HL-60 (cell line): ENCODE results near the gene STRA8.

Experiments used
- DNase-seq, 2 experiments: peaks; one replicate each; pipeline ENCODE4 v3.0.0-alpha.2; 2010 to 2020; ENCODE audit warnings: low read depth in 1 of 2, low spot score in 1 of 2
- H3K27ac ChIP-seq: fragments of 250-450 bp; sonication (Bioruptor Pico); replicated peaks from 2 replicates; pipeline ENCODE4 v1.5.1; 2020; ENCODE audit warnings: mild to moderate bottlenecking, moderate library complexity
- H3K27me3 ChIP-seq: fragments of 250-450 bp; sonication (Bioruptor Pico); 2 replicates; pipeline ENCODE4 v1.5.1; 2021; ENCODE audit warnings: mild to moderate bottlenecking, moderate library complexity; ENCODE audit not compliant: insufficient read depth, poor library complexity, severe bottlenecking
- H3K4me3 ChIP-seq: replicated peaks from 2 replicates; pipeline ENCODE4 v1.5.1; 2011; ENCODE audit warnings: mild to moderate bottlenecking, control low read depth, low read length; ENCODE audit not compliant: insufficient read depth
- CTCF ChIP-seq: IDR thresholded peaks from one replicate; pipeline ENCODE4 v1.5.1; 2011; ENCODE audit warnings: low read length, control low read depth, inconsistent platforms; ENCODE audit not compliant: insufficient read depth
- GABPA ChIP-seq: IDR thresholded peaks from 2 replicates; pipeline ENCODE4 v1.6.1; 2012; ENCODE audit warnings: low read depth
- POLR2AphosphoS5 ChIP-seq: IDR thresholded peaks from 2 replicates; pipeline ENCODE4 v1.6.1; 2012; ENCODE audit warnings: low read depth
- REST ChIP-seq: IDR thresholded peaks from 2 replicates; pipeline ENCODE4 v1.6.1; 2012; ENCODE audit warnings: low read depth; ENCODE audit not compliant: insufficient replicate concordance
- SPI1 ChIP-seq: IDR thresholded peaks from 2 replicates; pipeline ENCODE4 v1.6.1; 2012; ENCODE audit warnings: low read depth, mild to moderate bottlenecking, borderline replicate concordance

The STRA8 gene

GRCh38 chr7:135253851-135254771 is 20.5 kb downstream of the STRA8 start:
- Histone ChIP-seq H3K4me3 (no peak overlapping the region), H3K27ac (0 out of 2 replicates have a peak overlapping the region, but pooled peaks have one; percentile 2), H3K27me3 (no peaks in the 10 kb centered on the region)
- TF ChIP-seq SPI1 (peak; percentile 97), POLR2AphosphoS5 (peak; percentile 24; the same call in 1 of the 2 replicates), REST (no peak), CTCF (no peak), GABPA (no peak)
- peak; percentile 16 to 70 for DNase-seq

GRCh38 chr7:135257790-135258189 is 24.2 kb downstream of the STRA8 start:
- no peak overlapping the region for H3K27ac ChIP-seq
- TF ChIP-seq CTCF (no peak), POLR2AphosphoS5 (no peak), REST (no peak), GABPA (no peak), SPI1 (no peak)
- DNase-seq = no peak
- no peaks in the 10 kb centered on the region for H3K27me3 ChIP-seq
- H3K4me3 ChIP-seq = no peak overlapping the region

GRCh38 chr7:135258585-135258984 is 24.9 kb downstream of the STRA8 start:
- no peak for DNase-seq
- H3K4me3 ChIP-seq = no peak overlapping the region
- no peaks in the 10 kb centered on the region for H3K27me3 ChIP-seq
- no peak overlapping the region for H3K27ac ChIP-seq
- TF ChIP-seq POLR2AphosphoS5 (no peak), REST (no peak), CTCF (no peak), GABPA (no peak), SPI1 (no peak)
